ENCODE data around the gene PTPRM.

The PTPRM gene

DNA sequence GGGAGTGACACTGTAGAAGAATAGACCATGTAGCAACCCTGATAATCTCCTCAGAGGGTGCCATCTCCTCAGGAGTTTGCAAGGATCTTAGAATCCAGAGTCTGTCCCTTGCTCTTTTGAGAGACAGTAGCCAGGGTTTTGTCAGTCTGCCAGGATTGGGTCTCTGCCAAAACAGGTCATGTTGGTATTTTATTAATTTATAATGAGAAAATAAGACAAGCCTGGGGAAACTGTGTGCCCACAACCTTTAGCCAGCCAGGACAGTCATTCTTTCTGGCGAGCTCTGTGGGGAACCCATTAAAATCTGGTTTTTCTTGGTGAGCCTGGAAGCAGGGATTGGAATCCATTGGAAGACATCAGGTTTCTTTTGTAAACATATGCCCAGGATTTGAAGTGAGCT is 78.6 kb downstream of the PTPRM start:
- no peak for TF ChIP-seq CTCF (IDR thresholded peaks at IDR 0.05)
- peaks cover 28% of the 10 kb centered on the region for H3K9me3 Mint-ChIP-seq
- H3K4me1 Mint-ChIP-seq: peaks cover 23% of the 10 kb centered on the region
- H3K36me3 Mint-ChIP-seq (ENCODE audit: low read depth): peaks cover 24% of the 10 kb centered on the region
- H3K27ac Mint-ChIP-seq: peak overlapping the region; percentile 32
- no peak for DNase-seq
- no peaks in the 10 kb centered on the region for H3K27me3 Mint-ChIP-seq (ENCODE audit: low read depth, poor library complexity)
- no peak overlapping the region for H3K4me3 Mint-ChIP-seq

GRCh38 chr18:7646174-7646886 is 79.2 kb downstream of the PTPRM start:
- H3K9me3 Mint-ChIP-seq: peaks cover 34% of the 10 kb centered on the region
- TF ChIP-seq CTCF (IDR thresholded peaks at IDR 0.05): no peak
- peaks cover 30% of the 10 kb centered on the region for H3K36me3 Mint-ChIP-seq (ENCODE audit: low read depth)
- no peak overlapping the region for H3K27ac Mint-ChIP-seq
- no peak overlapping the region for H3K4me3 Mint-ChIP-seq
- peaks cover 22% of the 10 kb centered on the region for H3K4me1 Mint-ChIP-seq
- no peaks in the 10 kb centered on the region for H3K27me3 Mint-ChIP-seq (ENCODE audit: low read depth, poor library complexity)
- no peak for DNase-seq

GRCh38 chr18:7647500-7647899 is 80.4 kb downstream of the PTPRM start:
- Mint-ChIP-seq H3K9me3 (peaks cover 40% of the 10 kb centered on the region), H3K4me3 (no peak overlapping the region), H3K4me1 (peaks cover 10% of the 10 kb centered on the region), H3K36me3 (ENCODE audit: low read depth) (peaks cover 31% of the 10 kb centered on the region), H3K27me3 (ENCODE audit: low read depth, poor library complexity) (no peaks in the 10 kb centered on the region), H3K27ac (no peak overlapping the region)
- TF ChIP-seq CTCF (IDR thresholded peaks at IDR 0.05): no peak
- DNase-seq: no peak

DNA sequence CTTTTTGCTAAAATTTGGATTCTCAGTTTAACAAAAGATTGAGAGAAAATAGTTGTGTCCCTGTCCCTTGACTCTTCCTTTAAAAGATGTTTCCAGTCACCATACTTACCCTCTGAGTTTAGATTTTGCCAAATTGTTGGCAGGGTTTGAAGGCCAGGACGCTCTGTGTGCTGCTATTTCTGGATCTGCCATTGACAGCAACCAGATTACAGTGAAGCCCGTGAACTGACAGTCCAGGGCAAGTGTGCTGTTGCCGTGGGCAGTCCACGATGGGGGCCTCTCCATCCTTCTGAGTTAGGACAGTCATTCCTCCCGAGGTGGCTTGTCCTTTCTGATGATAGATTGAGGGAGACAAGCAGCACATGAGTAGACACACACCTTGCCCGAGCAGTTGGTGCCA is 89.9 kb downstream of the PTPRM start:
- Mint-ChIP-seq H3K27me3 (ENCODE audit: low read depth, poor library complexity) (peaks cover 1% of the 10 kb centered on the region), H3K4me3 (no peak overlapping the region), H3K27ac (peak overlapping the region; percentile 1), H3K36me3 (ENCODE audit: low read depth) (peaks cover 12% of the 10 kb centered on the region), H3K4me1 (peaks cover 17% of the 10 kb centered on the region), H3K9me3 (peaks cover 24% of the 10 kb centered on the region)
- DNase-seq: no peak
- TF ChIP-seq CTCF (IDR thresholded peaks at IDR 0.05): no peak

- H3K4me3 Mint-ChIP-seq: no peak overlapping the region
- peaks cover 4% of the 10 kb centered on the region for H3K27me3 Mint-ChIP-seq (ENCODE audit: low read depth, poor library complexity)
- DNase-seq: no peak
- H3K4me1 Mint-ChIP-seq: peaks cover 17% of the 10 kb centered on the region
- TF ChIP-seq CTCF (IDR thresholded peaks at IDR 0.05): no peak
- peaks cover 12% of the 10 kb centered on the region for H3K36me3 Mint-ChIP-seq (ENCODE audit: low read depth)
- no peak overlapping the region for H3K27ac Mint-ChIP-seq
- H3K9me3 Mint-ChIP-seq: peaks cover 17% of the 10 kb centered on the region
Observed at GRCh38 chr18:7657937-7658336, 90.8 kb downstream of the PTPRM start.

DNA sequence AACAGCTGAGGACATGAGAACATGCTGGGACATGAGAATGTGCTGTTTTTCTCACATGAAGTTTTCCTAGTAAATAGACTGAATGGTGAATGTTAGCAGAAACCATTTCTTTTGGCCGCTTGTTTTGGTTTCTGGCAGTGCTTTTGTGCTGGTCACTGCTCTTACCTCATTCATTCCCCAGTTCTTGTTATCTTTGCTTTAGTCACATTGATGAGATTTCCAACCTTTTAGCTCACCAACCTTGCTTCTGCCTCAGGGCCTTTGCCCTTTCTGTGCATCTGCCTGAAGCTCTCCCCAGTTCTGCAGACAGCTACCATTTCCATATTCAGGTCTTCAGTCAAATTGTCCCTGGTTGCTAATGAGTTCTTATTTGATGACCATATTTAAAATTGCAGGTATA is 91.6 kb downstream of the PTPRM start:
- H3K4me1 Mint-ChIP-seq: peaks cover 17% of the 10 kb centered on the region
- H3K36me3 Mint-ChIP-seq (ENCODE audit: low read depth): peaks cover 7% of the 10 kb centered on the region
- peaks cover 4% of the 10 kb centered on the region for H3K27me3 Mint-ChIP-seq (ENCODE audit: low read depth, poor library complexity)
- H3K27ac Mint-ChIP-seq: no peak overlapping the region
- TF ChIP-seq CTCF (IDR thresholded peaks at IDR 0.05): no peak
- H3K9me3 Mint-ChIP-seq: peaks cover 12% of the 10 kb centered on the region
- DNase-seq: no peak
- H3K4me3 Mint-ChIP-seq: no peak overlapping the region
